ENCODE results near the gene GJA3.

Gene GJA3

DNA sequence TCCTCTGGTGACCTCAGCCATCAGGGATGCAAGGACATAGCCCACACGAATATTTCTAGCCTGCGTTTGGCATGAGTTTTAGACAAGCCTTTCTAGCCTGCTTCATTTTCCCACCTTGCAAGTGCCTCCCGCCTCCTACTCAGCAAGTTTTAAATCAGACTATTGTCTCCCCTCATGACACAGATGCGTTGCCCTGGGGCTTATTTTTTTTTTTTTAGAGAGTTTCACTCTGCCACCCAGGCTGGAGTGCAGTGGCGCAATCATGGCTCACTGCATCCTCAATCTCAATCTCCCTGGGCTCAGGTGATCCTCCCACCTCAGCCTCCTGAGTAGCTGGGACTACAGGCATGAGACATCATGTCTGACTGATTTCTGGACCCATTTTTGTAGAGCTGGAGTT lies 17.3 kb upstream of the GJA3 start:
- Histone ChIP-seq H3K27ac (ENCODE audit: low read depth, low read length, severe bottlenecking) (no peak overlapping the region), H3K4me3 (ENCODE audit: extremely low read depth, insufficient read depth, low read length, poor library complexity, severe bottlenecking) (no peak overlapping the region), H3K4me1 (ENCODE audit: control insufficient read depth, insufficient read depth, low read length, poor library complexity, severe bottlenecking) (peaks cover 6% of the 10 kb centered on the region), H3K36me3 (ENCODE audit: control insufficient read depth, insufficient read depth, low read length) (no peaks in the 10 kb centered on the region), H3K9me3 (ENCODE audit: control insufficient read depth, low read length) (no peaks in the 10 kb centered on the region)
- WGBS, 2 experiments (ENCODE audit: insufficient coverage in 2 of 2) = 71 to 96% methylated on average over 5 of the region's 5 CpGs

DNA sequence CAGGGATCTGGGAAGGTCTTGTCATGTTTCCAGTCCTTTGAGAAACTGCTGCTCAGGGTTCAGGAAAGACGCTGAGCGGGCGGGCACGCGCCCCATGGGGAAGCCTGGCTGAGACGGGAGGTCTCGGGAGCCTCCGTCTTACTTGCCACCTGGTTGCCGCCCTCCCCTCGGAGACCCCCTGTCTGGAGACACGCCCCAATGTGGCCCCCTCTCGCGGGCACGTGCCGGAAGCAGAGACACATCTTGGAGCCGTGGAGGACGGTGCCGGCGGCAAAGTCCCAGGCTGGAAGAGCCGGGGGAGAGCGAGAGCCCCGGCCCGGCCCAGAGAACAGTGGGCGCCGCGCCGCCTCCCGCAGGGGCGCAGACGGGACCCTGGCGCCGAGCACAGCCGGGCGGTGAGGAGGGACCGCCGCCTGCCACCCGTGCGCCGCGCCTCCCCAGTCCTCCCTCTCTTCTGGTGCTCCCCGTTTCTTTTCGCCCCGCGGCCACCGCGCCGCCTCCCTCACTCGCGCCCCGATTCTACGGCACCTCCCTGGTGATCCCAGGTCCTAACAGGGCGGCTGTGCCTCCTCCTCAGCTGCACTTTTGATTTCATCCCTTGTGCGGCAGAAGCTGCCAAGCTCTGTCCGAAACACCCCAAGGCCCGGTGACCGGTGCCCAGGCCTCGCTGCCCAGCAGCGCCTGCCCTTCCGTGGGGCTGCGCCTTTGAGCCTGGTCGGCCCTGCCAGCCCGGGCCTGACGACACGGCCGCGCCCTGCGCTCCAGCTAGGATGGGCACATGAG lies 16.4 kb upstream of the GJA3 start:
- H3K27ac ChIP-seq (ENCODE audit: low read depth, low read length, severe bottlenecking) = no peak overlapping the region
- no peaks in the 10 kb centered on the region for H3K9me3 ChIP-seq (ENCODE audit: control insufficient read depth, low read length)
- H3K4me3 ChIP-seq (ENCODE audit: extremely low read depth, insufficient read depth, low read length, poor library complexity, severe bottlenecking) = no peak overlapping the region
- WGBS, 2 experiments (ENCODE audit: insufficient coverage in 2 of 2) = 95 to 96% methylated on average over 62 to 67 of the region's 67 CpGs
- peaks cover 6% of the 10 kb centered on the region for H3K4me1 ChIP-seq (ENCODE audit: control insufficient read depth, insufficient read depth, low read length, poor library complexity, severe bottlenecking)
- no peaks in the 10 kb centered on the region for H3K36me3 ChIP-seq (ENCODE audit: control insufficient read depth, insufficient read depth, low read length)

DNA sequence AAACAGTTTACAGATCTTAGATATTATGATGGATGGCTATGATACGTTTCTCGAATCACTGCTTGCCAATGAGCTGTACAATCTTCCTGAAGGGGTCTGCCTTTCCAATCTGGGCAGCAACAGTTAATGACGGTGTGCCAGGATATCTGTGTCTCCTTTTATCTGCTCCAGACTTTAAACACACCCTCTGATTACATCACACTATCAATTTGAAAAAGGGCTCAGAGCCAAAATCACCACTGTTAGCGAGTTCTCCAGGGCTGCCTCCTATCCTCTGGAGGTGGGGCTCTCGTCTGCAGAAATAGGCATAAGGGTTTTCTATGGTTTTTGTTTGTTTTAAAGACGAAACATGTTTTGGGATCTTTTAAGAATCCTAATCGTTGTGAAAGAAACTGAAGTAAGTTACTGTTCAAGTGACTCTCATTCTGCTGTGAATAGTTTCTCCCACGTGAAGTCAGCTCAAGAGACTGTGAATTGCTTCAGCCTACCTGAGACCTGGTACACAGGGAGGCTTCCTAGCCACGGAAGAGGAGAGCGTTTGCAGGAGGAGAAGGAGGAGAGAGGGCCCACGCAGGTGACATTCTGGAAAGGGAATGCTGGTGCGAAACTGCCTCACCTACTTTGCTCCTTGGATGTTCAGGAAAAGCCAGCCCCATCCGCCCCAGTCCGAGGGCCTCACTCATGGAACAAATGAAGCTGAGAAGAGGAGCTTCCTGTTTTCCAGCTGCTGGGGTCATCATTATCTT lies 15.2 kb upstream of the GJA3 start:
- no peak overlapping the region for H3K27ac ChIP-seq (ENCODE audit: low read depth, low read length, severe bottlenecking)
- no peaks in the 10 kb centered on the region for H3K9me3 ChIP-seq (ENCODE audit: control insufficient read depth, low read length)
- no peak overlapping the region for H3K4me3 ChIP-seq (ENCODE audit: extremely low read depth, insufficient read depth, low read length, poor library complexity, severe bottlenecking)
- WGBS, 2 experiments (ENCODE audit: insufficient coverage in 2 of 2) = 73 to 77% methylated on average over 13 to 14 of the region's 14 CpGs
- no peaks in the 10 kb centered on the region for H3K36me3 ChIP-seq (ENCODE audit: control insufficient read depth, insufficient read depth, low read length)
- H3K4me1 ChIP-seq (ENCODE audit: control insufficient read depth, insufficient read depth, low read length, poor library complexity, severe bottlenecking) = peaks cover 6% of the 10 kb centered on the region

DNA sequence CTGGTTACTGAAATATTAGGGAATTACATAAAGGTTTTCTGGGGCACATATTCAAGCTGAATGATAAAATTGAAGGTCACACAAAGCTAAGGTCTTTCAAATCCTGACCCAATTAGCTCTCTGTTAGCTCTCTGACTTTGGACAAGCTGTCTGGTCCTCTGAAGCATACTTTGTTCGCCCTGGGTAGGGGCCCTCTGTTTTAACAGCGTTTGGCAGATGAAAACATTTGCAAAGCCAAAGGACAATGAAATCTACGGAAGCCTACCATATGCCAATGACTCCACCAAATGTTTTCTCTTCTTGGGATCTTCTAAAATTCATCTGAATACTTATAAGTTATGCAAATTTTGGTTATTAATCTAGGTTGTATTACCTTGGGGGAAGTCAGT lies 14.5 kb upstream of the GJA3 start:
- no peaks in the 10 kb centered on the region for H3K36me3 ChIP-seq (ENCODE audit: control insufficient read depth, insufficient read depth, low read length)
- peaks cover 6% of the 10 kb centered on the region for H3K4me1 ChIP-seq (ENCODE audit: control insufficient read depth, insufficient read depth, low read length, poor library complexity, severe bottlenecking)
- no peak overlapping the region for H3K4me3 ChIP-seq (ENCODE audit: extremely low read depth, insufficient read depth, low read length, poor library complexity, severe bottlenecking)
- 100% methylated on average over 2 of the region's 3 CpGs; no CpG with 5 or more reads in 1 of the 2 experiments for WGBS, 2 experiments (ENCODE audit: insufficient coverage in 2 of 2)
- H3K9me3 ChIP-seq (ENCODE audit: control insufficient read depth, low read length) = no peaks in the 10 kb centered on the region
- no peak overlapping the region for H3K27ac ChIP-seq (ENCODE audit: low read depth, low read length, severe bottlenecking)

DNA sequence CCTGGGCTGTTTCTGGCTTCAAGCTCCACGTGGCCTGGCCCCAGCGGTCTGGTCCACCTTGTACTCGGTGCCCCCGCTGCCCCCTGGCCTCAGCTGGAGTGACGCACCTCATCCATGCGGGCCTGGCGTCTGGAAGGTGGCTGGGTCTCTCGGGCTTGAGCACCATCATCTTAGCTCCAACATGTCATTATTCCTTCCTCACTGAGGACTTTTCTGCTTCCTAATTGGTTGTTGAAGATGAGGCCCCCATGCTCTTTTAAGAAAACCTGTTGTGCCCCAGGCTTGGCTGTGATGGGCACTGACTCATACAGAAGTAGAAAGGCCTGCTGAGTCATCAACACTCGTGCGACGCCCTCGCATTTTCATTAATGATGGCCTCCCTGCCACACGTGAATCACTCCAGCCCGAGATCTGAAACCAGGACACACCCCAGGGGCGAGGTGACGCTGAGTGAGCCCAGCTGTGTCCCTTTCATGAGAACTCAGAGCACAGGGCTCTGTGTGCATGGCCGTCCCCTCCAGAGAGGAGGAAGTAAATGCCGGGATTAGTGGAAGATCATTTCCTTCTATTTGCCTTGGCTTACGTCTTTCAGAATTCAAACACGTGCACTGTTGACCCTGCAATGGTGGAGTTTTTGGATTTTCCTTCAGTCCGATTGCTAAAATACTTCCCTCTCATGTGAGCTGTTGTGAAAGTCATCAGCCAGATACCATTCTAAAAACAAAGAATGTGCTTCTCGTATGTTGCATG lies 14.0 kb upstream of the GJA3 start:
- WGBS, 2 experiments (ENCODE audit: insufficient coverage in 2 of 2) = 65 to 71% methylated on average over 19 to 21 of the region's 22 CpGs
- no peaks in the 10 kb centered on the region for H3K9me3 ChIP-seq (ENCODE audit: control insufficient read depth, low read length)
- H3K27ac ChIP-seq (ENCODE audit: low read depth, low read length, severe bottlenecking) = no peak overlapping the region
- H3K4me3 ChIP-seq (ENCODE audit: extremely low read depth, insufficient read depth, low read length, poor library complexity, severe bottlenecking) = no peak overlapping the region
- H3K36me3 ChIP-seq (ENCODE audit: control insufficient read depth, insufficient read depth, low read length) = no peaks in the 10 kb centered on the region
- H3K4me1 ChIP-seq (ENCODE audit: control insufficient read depth, insufficient read depth, low read length, poor library complexity, severe bottlenecking) = peaks cover 6% of the 10 kb centered on the region

DNA sequence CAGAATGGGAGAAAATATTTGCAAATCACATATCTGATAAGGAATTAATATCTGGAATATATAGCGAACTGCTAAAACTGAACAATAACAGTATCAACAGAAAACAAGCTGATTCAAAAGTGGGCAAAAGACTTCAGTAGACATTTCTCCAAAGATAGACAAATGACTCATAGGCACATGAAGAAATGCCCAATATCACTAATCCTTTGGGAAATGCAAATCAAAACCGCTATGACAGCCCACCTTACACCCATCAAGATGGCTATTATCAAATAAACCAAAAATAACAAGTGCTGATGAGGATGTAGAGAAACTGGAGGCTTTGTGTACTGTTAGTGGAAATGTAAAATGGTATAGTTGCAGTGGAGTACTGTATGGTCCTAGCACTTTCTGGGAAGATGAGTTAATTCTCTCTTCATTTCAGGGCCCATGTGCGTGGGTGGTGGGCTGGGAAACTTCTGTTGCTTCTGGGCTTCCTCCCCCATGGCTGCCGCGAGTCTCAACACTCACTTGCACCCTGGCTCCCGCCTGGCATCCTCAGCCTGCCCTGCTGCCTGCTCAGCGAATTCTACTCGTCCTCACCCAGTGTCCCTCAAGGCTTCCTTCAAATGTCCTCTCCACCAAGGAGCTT lies 12.4 kb upstream of the GJA3 start:
- no peaks in the 10 kb centered on the region for H3K36me3 ChIP-seq (ENCODE audit: control insufficient read depth, insufficient read depth, low read length)
- H3K4me1 ChIP-seq (ENCODE audit: control insufficient read depth, insufficient read depth, low read length, poor library complexity, severe bottlenecking) = peaks cover 6% of the 10 kb centered on the region
- WGBS, 2 experiments (ENCODE audit: insufficient coverage in 2 of 2) = 81 to 92% methylated on average over 4 to 6 of the region's 8 CpGs
- no peak overlapping the region for H3K4me3 ChIP-seq (ENCODE audit: extremely low read depth, insufficient read depth, low read length, poor library complexity, severe bottlenecking)
- H3K27ac ChIP-seq (ENCODE audit: low read depth, low read length, severe bottlenecking) = no peak overlapping the region
- H3K9me3 ChIP-seq (ENCODE audit: control insufficient read depth, low read length) = no peaks in the 10 kb centered on the region

DNA sequence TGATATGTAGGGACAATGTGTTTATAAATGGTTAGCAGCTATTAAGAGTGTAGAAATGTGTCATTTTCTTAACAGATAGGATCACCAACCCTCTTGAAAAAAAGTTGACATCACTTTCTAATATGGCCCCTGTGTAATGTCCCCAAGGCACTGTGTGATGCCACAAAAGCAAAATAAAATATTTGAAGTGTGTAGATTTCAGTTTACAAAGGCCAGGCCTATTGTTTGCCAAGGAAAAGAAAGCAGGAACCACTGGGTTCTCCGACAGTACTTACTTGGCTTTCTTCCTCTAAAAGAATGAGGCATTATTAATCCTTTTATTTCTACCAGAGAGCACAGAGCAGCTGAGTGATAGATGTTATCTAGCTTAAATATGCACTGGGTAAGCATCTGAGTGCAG lies 10.5 kb upstream of the GJA3 start:
- no peaks in the 10 kb centered on the region for H3K36me3 ChIP-seq (ENCODE audit: control insufficient read depth, insufficient read depth, low read length)
- no peak overlapping the region for H3K27ac ChIP-seq (ENCODE audit: low read depth, low read length, severe bottlenecking)
- no peaks in the 10 kb centered on the region for H3K9me3 ChIP-seq (ENCODE audit: control insufficient read depth, low read length)
- no CpG with 5 or more reads among the region's 1 CpG for WGBS, 2 experiments (ENCODE audit: insufficient coverage in 2 of 2)
- H3K4me1 ChIP-seq (ENCODE audit: control insufficient read depth, insufficient read depth, low read length, poor library complexity, severe bottlenecking) = peaks cover 6% of the 10 kb centered on the region
- H3K4me3 ChIP-seq (ENCODE audit: extremely low read depth, insufficient read depth, low read length, poor library complexity, severe bottlenecking) = no peak overlapping the region

DNA sequence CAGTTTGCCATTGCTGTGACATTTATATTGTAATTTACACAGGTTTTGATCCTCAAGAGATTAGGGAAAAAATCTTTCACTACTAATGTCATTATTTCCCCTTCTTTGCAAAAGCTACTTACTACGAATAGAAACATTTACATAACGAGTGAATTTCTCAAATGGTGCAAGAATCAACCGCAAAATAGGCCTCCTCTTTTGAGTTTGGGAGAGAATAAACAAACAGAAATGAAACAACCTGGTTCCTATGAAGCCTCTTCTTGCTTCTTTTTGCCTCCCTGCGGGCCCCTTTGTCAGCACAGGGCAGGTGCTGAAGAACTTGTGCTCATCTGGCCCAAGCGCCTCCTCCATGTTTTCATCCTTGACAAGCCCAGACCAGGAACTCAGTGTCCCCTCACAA lies 10.1 kb upstream of the GJA3 start:
- Histone ChIP-seq H3K27ac (ENCODE audit: low read depth, low read length, severe bottlenecking) (no peak overlapping the region), H3K4me1 (ENCODE audit: control insufficient read depth, insufficient read depth, low read length, poor library complexity, severe bottlenecking) (peaks cover 6% of the 10 kb centered on the region), H3K4me3 (ENCODE audit: extremely low read depth, insufficient read depth, low read length, poor library complexity, severe bottlenecking) (no peak overlapping the region), H3K9me3 (ENCODE audit: control insufficient read depth, low read length) (no peaks in the 10 kb centered on the region), H3K36me3 (ENCODE audit: control insufficient read depth, insufficient read depth, low read length) (no peaks in the 10 kb centered on the region)
- WGBS, 2 experiments (ENCODE audit: insufficient coverage in 2 of 2) = 90 to 98% methylated on average over 2 to 4 of the region's 5 CpGs

DNA sequence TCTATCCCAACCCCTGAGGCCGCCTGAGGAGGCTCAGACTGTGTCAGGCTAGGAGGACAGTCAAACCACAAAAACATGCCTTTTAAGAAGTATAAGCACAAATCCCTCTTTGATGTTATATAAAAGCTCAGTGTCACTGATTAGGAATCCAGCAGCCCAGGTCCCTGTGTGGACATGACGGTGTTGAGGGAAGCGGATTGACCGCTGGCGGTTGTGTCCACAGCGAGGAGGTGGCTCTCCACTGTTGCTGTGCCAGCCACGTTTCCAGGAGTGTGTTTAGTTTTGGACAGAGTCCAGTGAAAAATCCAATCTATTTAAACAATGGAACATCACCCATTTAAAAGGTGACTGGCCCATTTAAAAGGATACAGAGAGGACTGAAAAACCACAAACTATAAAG lies 7.5 kb upstream of the GJA3 start:
- 87 to 96% methylated on average over 4 to 5 of the region's 7 CpGs for WGBS, 2 experiments (ENCODE audit: insufficient coverage in 2 of 2)
- Histone ChIP-seq H3K27ac (ENCODE audit: low read depth, low read length, severe bottlenecking) (no peak overlapping the region), H3K9me3 (ENCODE audit: control insufficient read depth, low read length) (no peaks in the 10 kb centered on the region), H3K4me3 (ENCODE audit: extremely low read depth, insufficient read depth, low read length, poor library complexity, severe bottlenecking) (no peak overlapping the region), H3K36me3 (ENCODE audit: control insufficient read depth, insufficient read depth, low read length) (no peaks in the 10 kb centered on the region), H3K4me1 (ENCODE audit: control insufficient read depth, insufficient read depth, low read length, poor library complexity, severe bottlenecking) (no peaks in the 10 kb centered on the region)

DNA sequence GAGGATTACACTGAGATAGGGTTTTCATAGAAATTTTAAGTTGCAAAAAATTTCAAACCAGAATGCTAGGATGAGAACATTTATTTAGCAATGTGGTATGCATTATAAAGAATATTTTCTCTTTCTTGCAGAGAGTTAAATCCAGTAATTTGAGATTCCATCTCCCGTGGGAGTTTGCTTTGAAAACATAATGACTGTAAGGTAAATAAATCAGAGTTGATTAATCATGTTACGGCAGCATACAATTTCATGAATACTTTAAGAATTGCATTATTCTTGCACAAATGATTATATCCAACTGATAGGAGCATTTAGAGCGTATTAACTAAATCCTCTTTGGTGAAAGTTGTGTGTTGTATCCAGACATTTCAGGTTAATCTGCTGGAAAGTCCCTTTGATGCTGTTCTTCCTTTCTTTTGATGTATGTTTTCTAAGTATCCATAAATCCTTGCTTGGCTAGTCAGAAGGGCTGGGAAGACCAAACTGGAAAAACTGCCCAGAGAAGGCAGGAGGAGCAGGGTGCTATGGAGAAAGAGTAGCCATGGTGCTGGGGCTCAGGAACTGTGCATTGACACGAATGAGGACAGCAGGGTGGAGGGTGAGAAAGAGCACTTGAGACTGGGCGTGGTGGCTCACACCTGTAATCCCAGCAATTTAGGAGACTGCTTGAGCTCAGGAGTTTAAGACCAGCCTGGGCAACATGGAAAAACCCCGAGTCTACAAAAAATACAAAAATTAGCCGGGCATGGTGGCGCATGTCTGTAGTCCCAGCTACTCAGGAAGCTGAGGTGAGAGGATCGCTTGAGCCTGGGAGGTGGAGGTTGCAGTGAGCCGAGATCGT lies 4.8 kb upstream of the GJA3 start:
- no peaks in the 10 kb centered on the region for H3K4me1 ChIP-seq (ENCODE audit: control insufficient read depth, insufficient read depth, low read length, poor library complexity, severe bottlenecking)
- H3K36me3 ChIP-seq (ENCODE audit: control insufficient read depth, insufficient read depth, low read length) = no peaks in the 10 kb centered on the region
- WGBS, 2 experiments (ENCODE audit: insufficient coverage in 2 of 2) = 77 to 85% methylated on average over 6 to 7 of the region's 11 CpGs
- H3K9me3 ChIP-seq (ENCODE audit: control insufficient read depth, low read length) = no peaks in the 10 kb centered on the region
- no peak overlapping the region for H3K27ac ChIP-seq (ENCODE audit: low read depth, low read length, severe bottlenecking)
- H3K4me3 ChIP-seq (ENCODE audit: extremely low read depth, insufficient read depth, low read length, poor library complexity, severe bottlenecking) = no peak overlapping the region
